Nephron (organoid): ENCODE measurements around the gene MPRIP.

Experiments
- H3K27ac Mint-ChIP-seq, 3 experiments: 2 replicates each; pipeline ENCODE4 v1.8.0; 2020; ENCODE audit warnings: mixed read lengths in 3 of 3, mild to moderate bottlenecking in 2 of 3, moderate library complexity in 1 of 3
- H3K27me3 Mint-ChIP-seq: 2 replicates; pipeline ENCODE4 v1.8.0; 2021; ENCODE audit warnings: low read depth, mild to moderate bottlenecking, moderate library complexity, mixed read lengths
- H3K36me3 Mint-ChIP-seq: 2 replicates; pipeline ENCODE4 v1.8.0; 2020; ENCODE audit warnings: low read depth, mixed read lengths
- H3K4me1 Mint-ChIP-seq: 2 replicates; pipeline ENCODE4 v1.8.0; 2020; ENCODE audit warnings: mixed read lengths
- H3K4me3 Mint-ChIP-seq, 3 experiments: 2 replicates each; pipeline ENCODE4 v1.8.0; 2020; ENCODE audit warnings: mild to moderate bottlenecking in 3 of 3, mixed read lengths in 3 of 3, moderate library complexity in 2 of 3
- H3K9me3 Mint-ChIP-seq: 2 replicates; pipeline ENCODE4 v1.8.0; 2020; ENCODE audit warnings: mixed read lengths
- CTCF ChIP-seq, 3 experiments: fragments of 200-600 bp; sonication (generic); IDR thresholded peaks; one replicate each; pipeline ENCODE4 v1.5.0; 2021; ENCODE audit warnings: antibody characterized with exemption in 3 of 3; ENCODE audit not compliant: unreplicated experiment in 3 of 3

The MPRIP gene

GRCh38 chr17:17096438-17097178 is 54.4 kb downstream of the MPRIP start:
- peak overlapping the region; percentile 95 to 100 (median 97) for H3K27ac Mint-ChIP-seq
- H3K4me3 Mint-ChIP-seq = peak overlapping the region in 2 of 3 experiments; percentile 41 to 66
- H3K27me3 Mint-ChIP-seq = peaks cover 3% of the 10 kb centered on the region
- no peaks in the 10 kb centered on the region for H3K9me3 Mint-ChIP-seq
- peaks cover 79% of the 10 kb centered on the region for H3K4me1 Mint-ChIP-seq
- H3K36me3 Mint-ChIP-seq = peaks cover 16% of the 10 kb centered on the region
- no peak for TF ChIP-seq CTCF (IDR thresholded peaks at IDR 0.05; ENCODE audit: unreplicated experiment in 3 of 3)

DNA sequence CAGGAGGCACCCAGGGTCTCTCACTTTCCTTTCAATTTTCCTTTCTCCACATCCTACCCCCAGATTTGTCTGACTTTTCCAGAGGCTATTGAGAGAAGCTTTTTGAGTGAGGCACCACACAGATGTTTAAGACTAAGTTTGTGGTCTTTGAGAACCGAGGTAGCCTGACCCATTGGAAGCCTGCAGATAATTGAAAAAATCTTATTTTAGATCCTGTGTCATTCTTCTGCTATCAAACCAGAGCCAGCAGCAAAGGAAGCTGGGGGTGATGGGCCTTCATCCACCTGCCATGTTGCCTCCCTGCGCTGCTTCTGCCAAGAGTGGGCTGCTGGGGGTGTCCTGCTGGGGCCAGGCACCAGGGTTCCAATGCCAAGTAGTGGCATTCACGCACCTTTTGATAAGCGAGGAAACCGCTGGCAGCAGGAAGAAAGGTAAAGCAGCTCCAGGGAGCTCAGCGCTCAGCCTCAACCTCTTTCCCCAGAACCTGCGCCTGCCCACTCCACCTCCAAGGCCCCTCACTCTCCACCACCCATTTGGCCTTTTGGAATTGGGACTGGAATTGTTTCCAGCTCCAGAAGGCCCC is 55.6 kb downstream of the MPRIP start:
- H3K27ac Mint-ChIP-seq = peak overlapping the region; percentile 97 to 100 (median 99)
- H3K27me3 Mint-ChIP-seq = peaks cover 3% of the 10 kb centered on the region
- H3K4me3 Mint-ChIP-seq = peak overlapping the region in 2 of 3 experiments; percentile 17 to 69
- H3K4me1 Mint-ChIP-seq = peaks cover 69% of the 10 kb centered on the region
- H3K36me3 Mint-ChIP-seq = peaks cover 16% of the 10 kb centered on the region
- TF ChIP-seq CTCF (IDR thresholded peaks at IDR 0.05; ENCODE audit: unreplicated experiment in 3 of 3) = no peak
- no peaks in the 10 kb centered on the region for H3K9me3 Mint-ChIP-seq

- TF ChIP-seq CTCF (IDR thresholded peaks at IDR 0.05; ENCODE audit: unreplicated experiment in 3 of 3) = no peak
- peaks cover 3% of the 10 kb centered on the region for H3K27me3 Mint-ChIP-seq
These were observed 56.4 kb downstream of the MPRIP start for GRCh38 chr17:17098551-17099179.

DNA sequence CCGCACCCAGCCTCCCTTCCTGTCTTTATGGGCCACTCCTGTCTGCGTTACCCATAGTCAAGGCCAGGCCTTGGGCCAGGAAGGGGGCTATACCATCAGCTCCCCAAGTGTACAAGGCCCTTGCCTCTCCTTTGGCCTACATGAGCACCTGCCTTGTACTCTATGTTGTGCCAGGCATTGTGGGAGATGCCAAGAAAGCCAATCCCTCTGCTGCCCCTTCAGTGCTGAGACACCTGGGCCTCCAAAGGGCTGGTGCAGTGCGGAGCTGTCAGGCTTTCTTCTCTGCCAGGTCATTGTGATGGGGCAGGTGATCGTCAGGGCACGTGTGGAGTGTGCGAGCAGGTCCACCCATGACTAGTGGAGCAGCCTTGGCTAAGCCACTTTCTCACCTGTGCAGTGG is 59.9 kb downstream of the MPRIP start:
- peaks cover 10% of the 10 kb centered on the region for H3K36me3 Mint-ChIP-seq
- no peaks in the 10 kb centered on the region for H3K9me3 Mint-ChIP-seq
- no peak overlapping the region for H3K27ac Mint-ChIP-seq
- no peak overlapping the region for H3K4me3 Mint-ChIP-seq
- H3K4me1 Mint-ChIP-seq = peaks cover 65% of the 10 kb centered on the region
- TF ChIP-seq CTCF (IDR thresholded peaks at IDR 0.05; ENCODE audit: unreplicated experiment in 3 of 3) = no peak
- H3K27me3 Mint-ChIP-seq = peaks cover 3% of the 10 kb centered on the region

More at GRCh38 chr17:17098551-17099179, 56.4 kb downstream of the MPRIP start:
- H3K9me3 Mint-ChIP-seq = no peaks in the 10 kb centered on the region
- peaks cover 20% of the 10 kb centered on the region for H3K36me3 Mint-ChIP-seq
- H3K4me3 Mint-ChIP-seq = peak overlapping the region in 2 of 3 experiments; percentile 61 to 71
- peaks cover 69% of the 10 kb centered on the region for H3K4me1 Mint-ChIP-seq
- peak overlapping the region; percentile 97 to 100 (median 99) for H3K27ac Mint-ChIP-seq

GRCh38 chr17:17103160-17103559 is 60.9 kb downstream of the MPRIP start:
- H3K27me3 Mint-ChIP-seq = peaks cover 3% of the 10 kb centered on the region
- peaks cover 65% of the 10 kb centered on the region for H3K4me1 Mint-ChIP-seq
- H3K36me3 Mint-ChIP-seq = peaks cover 14% of the 10 kb centered on the region
- peak overlapping the region; percentile 23 to 67 (median 61) for H3K27ac Mint-ChIP-seq
- no peak for TF ChIP-seq CTCF (IDR thresholded peaks at IDR 0.05; ENCODE audit: unreplicated experiment in 3 of 3)
- no peak overlapping the region for H3K4me3 Mint-ChIP-seq
- H3K9me3 Mint-ChIP-seq = no peaks in the 10 kb centered on the region
